ENCODE results near the gene PHLPP1.

PHLPP1 gene

DNA sequence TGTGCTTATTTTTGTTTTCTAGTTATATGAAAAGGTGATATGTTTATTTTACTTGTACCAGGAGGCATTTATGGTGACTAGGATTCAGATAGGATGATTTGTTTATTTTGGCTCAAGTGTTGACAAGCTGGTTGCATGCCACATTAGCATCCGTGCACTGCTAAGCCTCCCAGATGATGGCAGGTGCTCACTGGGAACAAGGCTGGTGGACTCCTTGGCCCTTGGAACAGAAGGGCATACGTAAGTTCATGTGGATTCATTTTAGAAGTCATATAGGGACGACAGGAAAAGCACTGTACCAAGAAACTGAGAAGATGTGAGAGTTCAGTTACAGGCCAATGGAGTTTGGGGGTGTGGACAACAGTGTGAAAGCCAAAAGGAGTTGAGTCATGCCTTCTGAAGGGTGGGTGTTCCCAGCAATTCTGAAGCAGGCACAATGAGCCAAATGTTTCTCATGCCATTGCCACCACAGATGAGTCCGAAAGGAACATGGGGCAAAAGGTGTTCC is 166.2 kb downstream of the PHLPP1 start:
- Histone ChIP-seq H3K9ac (no peak overlapping the region), H3K36me3 (ENCODE audit: control insufficient read depth, insufficient read depth, low read length) (no peaks in the 10 kb centered on the region), H3K27ac (no peak overlapping the region), H2AFZ (no peak overlapping the region), H3K79me2 (peaks cover 2% of the 10 kb centered on the region), H3K9me3 (ENCODE audit: control insufficient read depth, low read length) (no peaks in the 10 kb centered on the region), H3K4me2 (ENCODE audit: low read length) (no peak overlapping the region), H3K4me3 (ENCODE audit: low read depth, low read length) (no peak overlapping the region), H3K27me3 (ENCODE audit: control insufficient read depth, insufficient read depth, low read length) (no peaks in the 10 kb centered on the region), H3K4me1 (no peaks in the 10 kb centered on the region)
- TF ChIP-seq CTCF (IDR thresholded peaks at IDR 0.05) = no peak

DNA sequence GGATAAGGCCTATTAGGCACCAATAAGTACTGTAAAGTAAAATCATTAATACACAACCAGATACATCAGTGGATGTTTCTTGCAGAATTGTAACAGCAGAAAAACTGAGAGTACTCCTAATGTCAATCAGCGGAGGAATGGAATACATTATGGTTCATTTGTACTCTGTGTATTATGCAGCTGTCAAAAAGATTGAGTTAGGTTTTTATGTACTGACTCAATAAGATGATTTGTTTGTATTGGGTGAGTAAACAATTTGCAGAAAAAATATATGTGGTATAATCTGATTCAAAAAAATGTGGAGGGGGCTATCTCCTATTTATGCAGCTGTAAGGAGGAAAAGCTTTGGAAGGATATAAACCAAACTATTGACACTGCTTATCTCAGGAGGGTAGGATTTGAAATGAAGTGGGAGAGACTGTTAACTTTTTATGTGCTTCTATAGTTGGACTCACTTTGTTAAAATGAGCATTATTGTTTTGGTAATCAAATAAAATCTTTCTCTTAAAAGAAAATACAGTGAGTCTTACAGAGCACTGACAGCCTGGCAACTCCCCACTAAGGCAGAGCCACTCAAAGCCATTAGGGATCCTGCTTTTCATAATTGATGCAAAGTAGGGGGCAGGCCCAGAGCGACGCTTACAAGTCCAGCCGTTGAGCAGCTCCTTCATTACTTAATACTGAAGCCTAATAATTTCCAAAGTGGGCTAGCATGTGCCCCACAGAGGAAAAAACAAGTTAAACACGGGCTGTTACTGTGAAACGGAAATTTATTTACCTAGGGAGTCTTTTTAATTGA is 168.8 kb downstream of the PHLPP1 start:
- Histone ChIP-seq H3K27me3 (ENCODE audit: control insufficient read depth, insufficient read depth, low read length) (no peaks in the 10 kb centered on the region), H2AFZ (no peak overlapping the region), H3K9me3 (ENCODE audit: control insufficient read depth, low read length) (no peaks in the 10 kb centered on the region), H3K36me3 (ENCODE audit: control insufficient read depth, insufficient read depth, low read length) (no peaks in the 10 kb centered on the region), H3K9ac (no peak overlapping the region), H3K4me3 (ENCODE audit: low read depth, low read length) (no peak overlapping the region), H3K79me2 (peaks cover under 1% of the 10 kb centered on the region), H3K27ac (no peak overlapping the region), H3K4me1 (peaks cover 4% of the 10 kb centered on the region), H3K4me2 (ENCODE audit: low read length) (no peak overlapping the region)
- no peak for TF ChIP-seq CTCF (IDR thresholded peaks at IDR 0.05)

GRCh38 chr18:62885804-62886203 is 170.5 kb downstream of the PHLPP1 start:
- Histone ChIP-seq H2AFZ (no peak overlapping the region), H3K27me3 (ENCODE audit: control insufficient read depth, insufficient read depth, low read length) (no peaks in the 10 kb centered on the region), H3K9ac (no peak overlapping the region), H3K4me1 (peaks cover 4% of the 10 kb centered on the region), H3K36me3 (ENCODE audit: control insufficient read depth, insufficient read depth, low read length) (no peaks in the 10 kb centered on the region), H3K4me3 (ENCODE audit: low read depth, low read length) (no peak overlapping the region), H3K9me3 (ENCODE audit: control insufficient read depth, low read length) (no peaks in the 10 kb centered on the region), H3K27ac (no peak overlapping the region), H3K4me2 (ENCODE audit: low read length) (no peak overlapping the region), H3K79me2 (no peaks in the 10 kb centered on the region)
- no peak for TF ChIP-seq CTCF (IDR thresholded peaks at IDR 0.05)

DNA sequence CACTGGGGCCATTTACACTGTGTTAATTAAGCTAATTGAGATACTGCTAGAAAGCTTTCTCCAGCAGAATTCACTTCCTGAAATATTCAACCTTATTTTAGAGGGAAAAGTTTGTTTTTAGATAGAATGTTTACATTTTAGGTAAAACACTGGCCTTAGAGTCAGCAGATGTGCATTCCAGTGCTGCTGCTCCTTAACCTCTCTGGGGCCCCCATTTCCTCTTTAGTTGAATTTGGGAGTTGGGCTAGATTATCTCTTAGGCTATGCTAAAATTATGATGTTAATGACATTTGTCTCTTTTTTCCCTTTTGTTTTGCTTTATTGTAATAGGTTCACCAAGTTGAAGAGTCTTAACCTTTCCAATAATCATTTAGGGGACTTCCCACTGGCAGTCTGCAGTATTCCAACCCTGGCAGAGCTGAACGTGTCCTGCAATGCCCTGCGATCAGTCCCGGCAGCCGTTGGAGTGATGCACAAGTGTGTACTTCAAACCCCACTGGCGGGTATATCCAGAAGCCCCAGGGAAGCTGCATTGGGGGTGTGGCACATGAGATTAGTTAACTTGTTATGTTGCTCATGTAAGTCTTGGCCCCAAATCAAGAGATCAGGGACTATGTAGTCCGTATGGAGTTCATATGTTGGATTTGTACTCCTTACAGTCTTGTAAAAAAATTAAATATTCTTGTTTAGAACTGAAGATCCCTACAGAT is 179.5 kb downstream of the PHLPP1 start:
- H3K27me3 ChIP-seq (ENCODE audit: control insufficient read depth, insufficient read depth, low read length) = no peaks in the 10 kb centered on the region
- H3K4me1 ChIP-seq = peaks cover 6% of the 10 kb centered on the region
- no peak overlapping the region for H3K4me2 ChIP-seq (ENCODE audit: low read length)
- H3K79me2 ChIP-seq = no peaks in the 10 kb centered on the region
- TF ChIP-seq CTCF (IDR thresholded peaks at IDR 0.05) = no peak
- H3K4me3 ChIP-seq (ENCODE audit: low read depth, low read length) = no peak overlapping the region
- H3K9ac ChIP-seq = no peak overlapping the region
- H2AFZ ChIP-seq = no peak overlapping the region
- no peaks in the 10 kb centered on the region for H3K36me3 ChIP-seq (ENCODE audit: control insufficient read depth, insufficient read depth, low read length)
- H3K9me3 ChIP-seq (ENCODE audit: control insufficient read depth, low read length) = no peaks in the 10 kb centered on the region
- no peak overlapping the region for H3K27ac ChIP-seq
